Endodermal cell (in vitro differentiated cells): Measurements from ENCODE around the gene MRPL44. TPM values are rescaled to one million over a fixed set of nuclear protein-coding genes. Genes with fewer than 3 reads are reported as not detected.

Source experiments
- DNase-seq: peaks from one replicate; pipeline ENCODE4 v3.0.0-alpha.2; 2017
- H3K27ac ChIP-seq: 2 replicates; pipeline ENCODE4 v1.5.1; 2013; ENCODE audit warnings: mild to moderate bottlenecking, low read depth, low read length, moderate library complexity
- H3K27me3 ChIP-seq: 2 replicates; pipeline ENCODE4 v1.6.1; 2013; ENCODE audit warnings: mild to moderate bottlenecking, low read length, moderate library complexity; ENCODE audit not compliant: insufficient read depth, control insufficient read depth, poor library complexity, severe bottlenecking
- H3K36me3 ChIP-seq: 2 replicates; pipeline ENCODE4 v1.7.0; 2013; ENCODE audit warnings: mild to moderate bottlenecking, low read length, moderate library complexity; ENCODE audit not compliant: control insufficient read depth, insufficient read depth
- H3K4me1 ChIP-seq: one replicate; pipeline ENCODE4 v1.7.0; 2013; ENCODE audit warnings: low read length; ENCODE audit not compliant: control insufficient read depth, insufficient read depth
- H3K4me3 ChIP-seq: 2 replicates; pipeline ENCODE4 v1.5.1; 2013; ENCODE audit warnings: mild to moderate bottlenecking, low read length, moderate library complexity
- H3K9ac ChIP-seq: 2 replicates; pipeline ENCODE4 v1.6.1; 2013; ENCODE audit warnings: mild to moderate bottlenecking, low read length, moderate library complexity; ENCODE audit not compliant: poor library complexity, severe bottlenecking; ENCODE audit errors: extremely low read depth
- H3K9me3 ChIP-seq: 2 replicates; pipeline ENCODE4 v1.6.1; 2013; ENCODE audit warnings: mild to moderate bottlenecking, low read length, moderate library complexity; ENCODE audit not compliant: control insufficient read depth
- H3K27ac Mint-ChIP-seq: 2 replicates; pipeline ENCODE4 v1.8.0; 2020; ENCODE audit warnings: mixed read lengths
- H3K27me3 Mint-ChIP-seq: 2 replicates; pipeline ENCODE4 v1.8.0; 2021; ENCODE audit warnings: mild to moderate bottlenecking, mixed read lengths; ENCODE audit not compliant: insufficient read depth
- H3K36me3 Mint-ChIP-seq: 2 replicates; pipeline ENCODE4 v1.8.0; 2020; ENCODE audit warnings: low read depth, mixed read lengths
- H3K4me1 Mint-ChIP-seq: 2 replicates; pipeline ENCODE4 v1.8.0; 2020; ENCODE audit warnings: mixed read lengths
- H3K4me3 Mint-ChIP-seq: 2 replicates; pipeline ENCODE4 v1.8.0; 2020; ENCODE audit warnings: mild to moderate bottlenecking, moderate library complexity, mixed read lengths
- H3K9me3 Mint-ChIP-seq: 2 replicates; pipeline ENCODE4 v1.8.0; 2020; ENCODE audit warnings: mild to moderate bottlenecking, mixed read lengths
- CTCF ChIP-seq: fragments of 200-600 bp; sonication (generic); conservative IDR thresholded peaks from 2 replicates; pipeline ENCODE4 v1.5.0; 2021; ENCODE audit warnings: antibody characterized with exemption, mild to moderate bottlenecking
- WGBS, 2 experiments: methylation state at CpG; one replicate each; pipeline versions ENCODE4 v1.1.5 to v1.1.7; 2013; ENCODE audit warnings: missing lambda C conversion rate in 2 of 2, mixed read lengths in 1 of 2; ENCODE audit not compliant: insufficient coverage in 1 of 2, insufficient read length in 1 of 2; 5-methylcytosine and 5-hydroxymethylcytosine counted together
- total RNA-seq, 2 donors: library from RNA; stranded (reverse); fragmentation: NEBNext Ultra II Directional in 1 of 2; extraction: Animal tissue kit (Norgen Biotek cat#: 25700) in 1 of 2; gene quantifications; 2 replicates in 1 of 2; 3 replicates in 1 of 2; pipeline ENCODE4 v1.2.1, GENCODE V29; 2021

MRPL44 gene
- total RNA-seq, 2 donors from 2014 or later: 38.7 to 43.4 TPM

- Histone ChIP-seq H3K4me3 (no peak overlapping the region), H3K9ac (no peak overlapping the region), H3K27me3 (no peaks in the 10 kb centered on the region), H3K27ac (no peak overlapping the region), H3K36me3 (peaks cover 37% of the 10 kb centered on the region), H3K9me3 (no peaks in the 10 kb centered on the region), H3K4me1 (peaks cover 3% of the 10 kb centered on the region)
- Mint-ChIP-seq H3K4me1 (peaks cover 15% of the 10 kb centered on the region), H3K4me3 (no peak overlapping the region), H3K9me3 (no peaks in the 10 kb centered on the region), H3K27me3 (no peaks in the 10 kb centered on the region), H3K36me3 (peaks cover 17% of the 10 kb centered on the region), H3K27ac (no peak overlapping the region)
- WGBS, 2 experiments: 82 to 90% methylated on average over 1 of the region's 1 CpG
- DNase-seq: no peak
- no peak for TF ChIP-seq CTCF
These were observed 12.6 kb downstream of the MRPL44 start for GRCh38 chr2:223969856-223970255.

- Mint-ChIP-seq H3K4me1 (peaks cover 15% of the 10 kb centered on the region), H3K36me3 (peaks cover 16% of the 10 kb centered on the region), H3K27me3 (no peaks in the 10 kb centered on the region), H3K9me3 (no peaks in the 10 kb centered on the region), H3K4me3 (no peak overlapping the region), H3K27ac (no peak overlapping the region)
- H3K9me3 ChIP-seq: no peaks in the 10 kb centered on the region
- H3K27me3 ChIP-seq: no peaks in the 10 kb centered on the region
- peak; percentile 73 for DNase-seq
- H3K4me3 ChIP-seq: no peak overlapping the region
- H3K27ac ChIP-seq: no peak overlapping the region
- 56 to 76% methylated on average over 5 to 8 of the region's 8 CpGs for WGBS, 2 experiments
- H3K36me3 ChIP-seq: peaks cover 37% of the 10 kb centered on the region
- TF ChIP-seq CTCF: peak; percentile 95
- H3K9ac ChIP-seq: no peak overlapping the region
- H3K4me1 ChIP-seq: peaks cover 3% of the 10 kb centered on the region
These were observed 13.3 kb downstream of the MRPL44 start for GRCh38 chr2:223970343-223971128.

GRCh38 chr2:223971731-223972130, 14.5 kb downstream of the MRPL44 start:
- no peaks in the 10 kb centered on the region for H3K27me3 ChIP-seq
- Mint-ChIP-seq H3K4me1 (peaks cover 15% of the 10 kb centered on the region), H3K27me3 (no peaks in the 10 kb centered on the region), H3K4me3 (no peak overlapping the region), H3K27ac (no peak overlapping the region), H3K9me3 (no peaks in the 10 kb centered on the region), H3K36me3 (peaks cover 18% of the 10 kb centered on the region)
- H3K36me3 ChIP-seq: peaks cover 42% of the 10 kb centered on the region
- no peak overlapping the region for H3K27ac ChIP-seq
- TF ChIP-seq CTCF: no peak
- no peak for DNase-seq
- no peaks in the 10 kb centered on the region for H3K9me3 ChIP-seq
- H3K4me3 ChIP-seq: no peak overlapping the region
- H3K4me1 ChIP-seq: peaks cover 3% of the 10 kb centered on the region
- 91 to 95% methylated on average over 1 to 5 of the region's 5 CpGs for WGBS, 2 experiments
- H3K9ac ChIP-seq: no peak overlapping the region
